IMR-90 (cell line): ENCODE measurements around the gene PADI1. TPM values are rescaled to one million over a fixed set of nuclear protein-coding genes. Genes with fewer than 3 reads are reported as not detected.

Experiments used
- ATAC-seq: fragments of 200-7000 bp; cut with Tn5 transposase; 2 replicates; pipeline ENCODE4 v1.9.1; 2020; ENCODE audit warnings: low read depth, mild to moderate bottlenecking, moderate library complexity
- BruUV-seq: library from RNA; stranded (reverse); fragments of 400-500 nt; replicated peaks from 2 replicates; lab custom pipeline; 2021; lab: Mats Ljungman, UMichigan
- CTCF ChIA-PET: fragments of 300-600 bp; formaldehyde crosslinking; extraction: SDS; loops from one replicate; lab custom pipeline; 2021; ENCODE audit warnings: antibody characterized with exemption; lab: Yijun Ruan, JAX
- POLR2A ChIA-PET: fragments of 300-600 bp; sonication (Branson Sonifier 250); formaldehyde crosslinking; loops from one replicate; lab custom pipeline; 2022; ENCODE audit warnings: antibody characterized with exemption; ENCODE audit not compliant: unreplicated experiment; lab: Charles Lee
- DNase-seq: peaks from one replicate; pipeline ENCODE4 v3.0.0; 2013
- H2AFZ ChIP-seq: replicated peaks from 2 replicates; pipeline ENCODE3; 2013; ENCODE audit warnings: low read length, mild to moderate bottlenecking; ENCODE audit not compliant: poor library complexity
- H2AK5ac ChIP-seq: 2 replicates; pipeline ENCODE4 v1.6.1; 2013; ENCODE audit warnings: low read depth, low read length, inconsistent platforms
- H2AK9ac ChIP-seq: replicated peaks from 2 replicates; pipeline ENCODE3; 2013; ENCODE audit warnings: mild to moderate bottlenecking, low read depth, low read length, moderate library complexity; ENCODE audit not compliant: poor library complexity
- H2BK120ac ChIP-seq: 2 replicates; pipeline ENCODE4 v1.6.1; 2013; ENCODE audit warnings: low read depth, low read length, inconsistent platforms
- H2BK15ac ChIP-seq: 3 replicates; pipeline ENCODE4 v1.6.1; 2013; ENCODE audit warnings: low read depth, low read length, inconsistent platforms
- H2BK20ac ChIP-seq: 2 replicates; pipeline ENCODE4 v1.6.1; 2013; ENCODE audit warnings: low read depth, mild to moderate bottlenecking, inconsistent platforms, low read length, moderate library complexity
- H2BK5ac ChIP-seq: 2 replicates; pipeline ENCODE4 v1.6.1; 2013; ENCODE audit warnings: mild to moderate bottlenecking, low read depth, low read length, inconsistent platforms; ENCODE audit not compliant: poor library complexity, severe bottlenecking
- H3K14ac ChIP-seq: replicated peaks from 2 replicates; pipeline ENCODE4 v1.6.1; 2013; ENCODE audit warnings: low read depth, low read length, inconsistent platforms
- H3K18ac ChIP-seq: 2 replicates; pipeline ENCODE4 v1.6.1; 2013; ENCODE audit warnings: low read depth, low read length, control low read depth
- H3K23ac ChIP-seq: 2 replicates; pipeline ENCODE4 v1.6.1; 2013; ENCODE audit warnings: low read depth, low read length, inconsistent platforms
- H3K27ac ChIP-seq: 2 replicates; pipeline ENCODE4 v1.5.1; 2013; ENCODE audit warnings: mild to moderate bottlenecking, control low read depth, low read length; ENCODE audit not compliant: insufficient read depth
- H3K27me3 ChIP-seq: 2 replicates; pipeline ENCODE4 v1.6.1; 2013; ENCODE audit warnings: low read length; ENCODE audit not compliant: control insufficient read depth, insufficient read depth
- H3K36me3 ChIP-seq: 2 replicates; pipeline ENCODE4 v1.6.1; 2013; ENCODE audit warnings: low read length, mixed read lengths; ENCODE audit not compliant: control insufficient read depth, insufficient read depth
- H3K4ac ChIP-seq: 2 replicates; pipeline ENCODE4 v1.6.1; 2013; ENCODE audit warnings: low read depth, low read length, inconsistent platforms
- H3K4me1 ChIP-seq: 2 replicates; pipeline ENCODE4 v1.6.1; 2013; ENCODE audit warnings: low read length, mixed read lengths; ENCODE audit not compliant: control insufficient read depth, insufficient read depth
- H3K4me2 ChIP-seq: 2 replicates; pipeline ENCODE4 v1.6.1; 2013; ENCODE audit warnings: low read depth, mild to moderate bottlenecking, control low read depth, low read length, moderate library complexity
- H3K4me3 ChIP-seq: 2 replicates; pipeline ENCODE4 v1.5.1; 2013; ENCODE audit warnings: low read depth, mild to moderate bottlenecking, control low read depth, low read length, moderate library complexity; ENCODE audit not compliant: insufficient read depth
- H3K56ac ChIP-seq: 2 replicates; pipeline ENCODE4 v1.6.1; 2013; ENCODE audit warnings: low read length, inconsistent platforms; ENCODE audit not compliant: insufficient read depth; ENCODE audit errors: extremely low read depth
- H3K79me1 ChIP-seq, 2 experiments: 2 replicates each; pipeline ENCODE4 v1.6.1; 2013; ENCODE audit warnings: low read length in 2 of 2, inconsistent platforms in 1 of 2, low read depth in 1 of 2
- H3K9ac ChIP-seq: 2 replicates; pipeline ENCODE4 v1.6.1; 2013; ENCODE audit warnings: low read depth, low read length, control low read depth
- H3K9me1 ChIP-seq: 2 replicates; pipeline ENCODE4 v1.6.1; 2013; ENCODE audit warnings: low read length, inconsistent platforms; ENCODE audit not compliant: insufficient read depth
- H3K9me3 ChIP-seq: 2 replicates; pipeline ENCODE4 v1.6.1; 2013; ENCODE audit warnings: low read length; ENCODE audit not compliant: control insufficient read depth, insufficient read depth
- H4K20me1 ChIP-seq: 2 replicates; pipeline ENCODE4 v1.6.1; 2013; ENCODE audit warnings: low read length, inconsistent platforms; ENCODE audit not compliant: insufficient read depth
- H4K5ac ChIP-seq: 2 replicates; pipeline ENCODE4 v1.6.1; 2013; ENCODE audit warnings: mild to moderate bottlenecking, low read depth, low read length, control low read depth
- H4K8ac ChIP-seq, 2 experiments: 2 replicates each; pipeline ENCODE4 v1.6.1; 2013; ENCODE audit warnings: low read depth in 2 of 2, low read length in 2 of 2, control low read depth in 1 of 2, inconsistent platforms in 1 of 2
- H4K91ac ChIP-seq: 2 replicates; pipeline ENCODE4 v1.6.1; 2013; ENCODE audit warnings: low read depth, low read length, inconsistent platforms; ENCODE audit not compliant: insufficient read depth
- BHLHE40 ChIP-seq: fragments of 150-350 bp; IDR thresholded peaks from 2 replicates; pipeline ENCODE4 v1.6.1; 2016; ENCODE audit warnings: mild to moderate bottlenecking, low read depth, low read length
- CHD1 ChIP-seq: IDR thresholded peaks from 2 replicates; pipeline ENCODE4 v1.6.1; 2012; ENCODE audit warnings: low read depth, low read length, improper control_type of control experiment
- FOS ChIP-seq: fragments of 150-350 bp; IDR thresholded peaks from 2 replicates; pipeline ENCODE4 v1.6.1; 2016; ENCODE audit warnings: low read depth, low read length
- MAFK ChIP-seq: IDR thresholded peaks from 2 replicates; pipeline ENCODE4 v1.6.1; 2012; ENCODE audit warnings: low read depth, low read length, improper control_type of control experiment
- MAZ ChIP-seq: IDR thresholded peaks from 2 replicates; pipeline ENCODE4 v1.6.1; 2012; ENCODE audit warnings: low read depth, mild to moderate bottlenecking, low read length, improper control_type of control experiment, moderate library complexity, borderline replicate concordance
- MXI1 ChIP-seq: IDR thresholded peaks from 2 replicates; pipeline ENCODE4 v1.6.1; 2012; ENCODE audit warnings: low read depth, mild to moderate bottlenecking, low read length, moderate library complexity, borderline replicate concordance
- NFE2L2 ChIP-seq: fragments of 150-350 bp; IDR thresholded peaks from 2 replicates; pipeline ENCODE4 v1.6.1; 2016; ENCODE audit warnings: low read depth, mild to moderate bottlenecking, low read length
- POLR2A ChIP-seq: IDR thresholded peaks from 2 replicates; pipeline ENCODE4 v1.6.1; 2012; ENCODE audit warnings: mild to moderate bottlenecking, low read depth, low read length
- RAD21 ChIP-seq: IDR thresholded peaks from 2 replicates; pipeline ENCODE4 v1.6.1; 2012; ENCODE audit warnings: low read length, improper control_type of control experiment
- RCOR1 ChIP-seq: IDR thresholded peaks from 2 replicates; pipeline ENCODE4 v1.6.1; 2012; ENCODE audit warnings: mild to moderate bottlenecking, low read length, improper control_type of control experiment; ENCODE audit not compliant: insufficient replicate concordance
- RFX5 ChIP-seq: IDR thresholded peaks from 2 replicates; pipeline ENCODE4 v1.8.0; 2012; ENCODE audit warnings: low read depth, mild to moderate bottlenecking, low read length, moderate library complexity
- SMC3 ChIP-seq: fragments of 150-350 bp; IDR thresholded peaks from 2 replicates; pipeline ENCODE4 v1.6.1; 2016; ENCODE audit warnings: low read depth, mild to moderate bottlenecking, antibody characterized with exemption, low read length, moderate library complexity
- WGBS, 2 experiments: methylation state at CpG; one replicate each; pipeline versions ENCODE4 v1.1.5 to v1.1.7; 2013; ENCODE audit warnings: missing lambda C conversion rate in 2 of 2; ENCODE audit not compliant: insufficient read length in 1 of 2; ENCODE audit errors: extremely low coverage in 2 of 2; 5-methylcytosine and 5-hydroxymethylcytosine counted together
- dilution Hi-C: fragments of 300-500 bp; cut with HindIII; formaldehyde crosslinking; loops from one replicate; pipeline ENCODE4 v1.14.3; 2018; ENCODE audit warnings: low sequenced_read_pairs; ENCODE audit not compliant: unreplicated experiment
- in situ Hi-C: fragments of 300-500 bp; cut with MboI; formaldehyde crosslinking; loops from 3 replicates; pipeline ENCODE4 v1.14.3; 2019; ENCODE audit warnings: low sequenced_read_pairs, inconsistent platforms, mixed read lengths
- intact Hi-C: fragments of 100-400 bp; cut with micrococcal nuclease; formaldehyde crosslinking; loops from 2 replicates; pipeline ENCODE4 v1.10.0; 2022
- polyA plus RNA-seq, 3 experiments: library from polyadenylated mRNA; depleted of rRNA; stranded (reverse); fragments of >200 nt; gene quantifications; 2 replicates each; pipeline ENCODE4 v1.2.3, GENCODE V29; 2012; ENCODE audit warnings: low replicate concordance in 1 of 3
- total RNA-seq: library from RNA; depleted of rRNA; stranded (reverse); fragments of >200 nt; gene quantifications from 2 replicates; pipeline ENCODE4 v1.2.3, GENCODE V29; 2012
- TF ChIP-seq, protein P1 (sequence below): fragments of 150-350 bp; IDR thresholded peaks from 2 replicates; pipeline ENCODE4 v1.6.1; 2016; ENCODE audit warnings: low read depth, mild to moderate bottlenecking, low read length, moderate library complexity, borderline replicate concordance
- TF ChIP-seq, protein P2 (sequence below): fragments of 150-350 bp; IDR thresholded peaks from 2 replicates; pipeline ENCODE4 v1.6.1; 2017; ENCODE audit warnings: mild to moderate bottlenecking, antibody characterized with exemption, low read length, low read depth
- TF ChIP-seq, protein P3 (sequence below): conservative IDR thresholded peaks from 2 replicates; pipeline ENCODE4 v1.5.1; 2012; ENCODE audit warnings: mild to moderate bottlenecking, low read depth, low read length, improper control_type of control experiment

The PADI1 gene
- total and polyA plus RNA-seq, 2 of the 4 experiments (the other 2 are of a cell fraction) = 0.17 TPM; not detected in 1

DNA sequence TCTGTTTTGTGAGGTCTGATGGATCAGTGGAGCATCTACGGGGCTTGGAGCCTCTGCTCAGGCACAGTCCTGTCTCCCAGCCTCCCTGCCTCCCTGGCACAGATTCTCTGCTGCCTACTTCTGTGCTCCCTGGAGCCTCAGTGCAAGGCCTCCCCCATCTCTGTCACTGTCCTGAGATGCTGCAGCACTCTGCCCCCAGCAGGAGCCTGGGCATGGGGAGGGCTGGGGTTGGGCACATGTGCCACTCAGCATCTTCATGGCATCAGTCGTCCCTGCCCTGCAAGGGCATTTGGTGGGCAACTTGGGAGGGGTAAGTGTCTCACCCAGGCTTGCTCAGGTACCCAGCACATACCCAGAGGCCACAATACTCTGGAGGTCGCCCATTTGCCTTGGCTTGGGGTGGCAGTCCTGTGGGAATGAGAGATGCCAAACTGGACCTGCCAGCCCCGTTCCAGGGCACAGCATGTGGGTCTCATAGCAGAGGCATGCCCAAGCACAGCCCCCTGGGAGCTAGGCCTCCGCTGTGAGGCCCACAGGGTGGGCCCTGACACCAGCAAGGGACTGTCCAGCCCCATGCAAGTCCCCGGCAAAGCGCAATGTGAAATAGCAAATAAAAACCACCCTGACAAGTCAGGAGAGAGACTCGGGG is 72.7 kb downstream of the PADI1 start:
- no peak overlapping the region for H3K14ac ChIP-seq
- no peaks in the 10 kb centered on the region for H3K9me1 ChIP-seq
- H4K20me1 ChIP-seq = no peaks in the 10 kb centered on the region
- H2BK120ac ChIP-seq = no peak overlapping the region
- no peak overlapping the region for H3K56ac ChIP-seq
- H2AK5ac ChIP-seq = no peak overlapping the region
- TF ChIP-seq BHLHE40 = no peak
- TF ChIP-seq, protein P1, sequence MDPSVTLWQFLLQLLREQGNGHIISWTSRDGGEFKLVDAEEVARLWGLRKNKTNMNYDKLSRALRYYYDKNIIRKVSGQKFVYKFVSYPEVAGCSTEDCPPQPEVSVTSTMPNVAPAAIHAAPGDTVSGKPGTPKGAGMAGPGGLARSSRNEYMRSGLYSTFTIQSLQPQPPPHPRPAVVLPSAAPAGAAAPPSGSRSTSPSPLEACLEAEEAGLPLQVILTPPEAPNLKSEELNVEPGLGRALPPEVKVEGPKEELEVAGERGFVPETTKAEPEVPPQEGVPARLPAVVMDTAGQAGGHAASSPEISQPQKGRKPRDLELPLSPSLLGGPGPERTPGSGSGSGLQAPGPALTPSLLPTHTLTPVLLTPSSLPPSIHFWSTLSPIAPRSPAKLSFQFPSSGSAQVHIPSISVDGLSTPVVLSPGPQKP = no peak
- TF ChIP-seq MAZ = no peak
- TF ChIP-seq, protein P2, sequence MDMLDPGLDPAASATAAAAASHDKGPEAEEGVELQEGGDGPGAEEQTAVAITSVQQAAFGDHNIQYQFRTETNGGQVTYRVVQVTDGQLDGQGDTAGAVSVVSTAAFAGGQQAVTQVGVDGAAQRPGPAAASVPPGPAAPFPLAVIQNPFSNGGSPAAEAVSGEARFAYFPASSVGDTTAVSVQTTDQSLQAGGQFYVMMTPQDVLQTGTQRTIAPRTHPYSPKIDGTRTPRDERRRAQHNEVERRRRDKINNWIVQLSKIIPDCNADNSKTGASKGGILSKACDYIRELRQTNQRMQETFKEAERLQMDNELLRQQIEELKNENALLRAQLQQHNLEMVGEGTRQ = no peak
- no peak for TF ChIP-seq POLR2A
- TF ChIP-seq FOS = no peak
- no peak for TF ChIP-seq RCOR1
- no peak for TF ChIP-seq SMC3
- no peak for TF ChIP-seq MXI1
- no peak for TF ChIP-seq CHD1
- TF ChIP-seq NFE2L2 = no peak
- TF ChIP-seq MAFK = no peak
- TF ChIP-seq RFX5 = no peak
- TF ChIP-seq RAD21 = no peak
- TF ChIP-seq, protein P3, sequence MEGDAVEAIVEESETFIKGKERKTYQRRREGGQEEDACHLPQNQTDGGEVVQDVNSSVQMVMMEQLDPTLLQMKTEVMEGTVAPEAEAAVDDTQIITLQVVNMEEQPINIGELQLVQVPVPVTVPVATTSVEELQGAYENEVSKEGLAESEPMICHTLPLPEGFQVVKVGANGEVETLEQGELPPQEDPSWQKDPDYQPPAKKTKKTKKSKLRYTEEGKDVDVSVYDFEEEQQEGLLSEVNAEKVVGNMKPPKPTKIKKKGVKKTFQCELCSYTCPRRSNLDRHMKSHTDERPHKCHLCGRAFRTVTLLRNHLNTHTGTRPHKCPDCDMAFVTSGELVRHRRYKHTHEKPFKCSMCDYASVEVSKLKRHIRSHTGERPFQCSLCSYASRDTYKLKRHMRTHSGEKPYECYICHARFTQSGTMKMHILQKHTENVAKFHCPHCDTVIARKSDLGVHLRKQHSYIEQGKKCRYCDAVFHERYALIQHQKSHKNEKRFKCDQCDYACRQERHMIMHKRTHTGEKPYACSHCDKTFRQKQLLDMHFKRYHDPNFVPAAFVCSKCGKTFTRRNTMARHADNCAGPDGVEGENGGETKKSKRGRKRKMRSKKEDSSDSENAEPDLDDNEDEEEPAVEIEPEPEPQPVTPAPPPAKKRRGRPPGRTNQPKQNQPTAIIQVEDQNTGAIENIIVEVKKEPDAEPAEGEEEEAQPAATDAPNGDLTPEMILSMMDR = no peak
- POLR2A ChIA-PET = no interaction called here
- no peak overlapping the region for H3K4me2 ChIP-seq
- no peak overlapping the region for H3K4me3 ChIP-seq
- BruUV-seq = no TSS peak
- H4K91ac ChIP-seq = no peak overlapping the region
- H3K27me3 ChIP-seq = peaks cover 33% of the 10 kb centered on the region
- H3K4ac ChIP-seq = no peak overlapping the region
- no peak overlapping the region for H3K18ac ChIP-seq
- ATAC-seq = no peak
- H4K5ac ChIP-seq = no peak overlapping the region
- H3K36me3 ChIP-seq = no peaks in the 10 kb centered on the region
- CTCF ChIA-PET = interaction anchor here (0.6 kb wide), 1 partner anchor 98 kb away, joined by 3 read pairs; no protein-coding TSS in a partner anchor
- intact Hi-C loops (no loop called here), in situ Hi-C loops (no loop called here), dilution Hi-C loops (no loop called here)
- H2BK15ac ChIP-seq = no peak overlapping the region
- no peaks in the 10 kb centered on the region for H3K4me1 ChIP-seq
- no peak overlapping the region for H3K23ac ChIP-seq
- H3K27ac ChIP-seq = no peak overlapping the region
- H2BK20ac ChIP-seq = no peak overlapping the region
- no peak overlapping the region for H4K8ac ChIP-seq
- DNase-seq = no peak
- no peak overlapping the region for H2BK5ac ChIP-seq
- H3K79me1 ChIP-seq = no peaks in the 10 kb centered on the region
- no peak overlapping the region for H2AK9ac ChIP-seq
- no peaks in the 10 kb centered on the region for H3K9me3 ChIP-seq
- H2AFZ ChIP-seq = no peak overlapping the region
- WGBS, 2 experiments = 32% methylated on average over 3 of the region's 8 CpGs; no CpG with 5 or more reads in 1 of the 2 experiments
- H3K9ac ChIP-seq = no peak overlapping the region
